Hepatocyte (in vitro differentiated cells): Measurements from ENCODE around the gene GRK2. TPM values are rescaled to one million over a fixed set of nuclear protein-coding genes. Genes with fewer than 3 reads are reported as not detected.
A peak's percentile ranks its signal among the peaks of the same experiment; 100 is the strongest.

ENCODE experiments used
- DNase-seq: peaks from one replicate; pipeline ENCODE4 v3.0.0-alpha.2; 2016; ENCODE audit warnings: low spot score
- H2AFZ ChIP-seq: fragments of 200-600 bp; sonication (generic); 2 replicates; pipeline ENCODE4 v1.6.0; 2016; ENCODE audit warnings: antibody characterized with exemption, mild to moderate bottlenecking
- H3K27ac ChIP-seq: fragments of 200-600 bp; sonication (generic); 2 replicates; pipeline ENCODE4 v1.5.1; 2016; ENCODE audit warnings: mild to moderate bottlenecking
- H3K27me3 ChIP-seq: fragments of 200-600 bp; sonication (generic); 2 replicates; pipeline ENCODE4 v1.6.1; 2016
- H3K36me3 ChIP-seq: fragments of 200-600 bp; sonication (generic); replicated peaks from 2 replicates; pipeline ENCODE4 v1.5.1; 2016; ENCODE audit warnings: low read depth; ENCODE audit not compliant: insufficient read depth
- H3K4me1 ChIP-seq: fragments of 200-600 bp; sonication (generic); 2 replicates; pipeline ENCODE4 v1.5.1; 2016; ENCODE audit warnings: mild to moderate bottlenecking, moderate library complexity; ENCODE audit not compliant: insufficient read depth
- H3K4me2 ChIP-seq: fragments of 200-600 bp; sonication (generic); 2 replicates; pipeline ENCODE4 v1.6.0; 2016
- H3K4me3 ChIP-seq: fragments of 200-600 bp; sonication (generic); 2 replicates; pipeline ENCODE4 v1.5.1; 2016; ENCODE audit warnings: mild to moderate bottlenecking
- H3K79me2 ChIP-seq: fragments of 200-600 bp; sonication (generic); 2 replicates; pipeline ENCODE4 v1.6.0; 2017; ENCODE audit warnings: mild to moderate bottlenecking
- H3K9me2 ChIP-seq: fragments of 200-600 bp; sonication (generic); replicated peaks from 2 replicates; pipeline ENCODE4 v1.6.0; 2017; ENCODE audit warnings: mild to moderate bottlenecking; ENCODE audit not compliant: insufficient read depth
- H3K9me3 ChIP-seq: fragments of 200-600 bp; sonication (generic); 2 replicates; pipeline ENCODE4 v1.5.1; 2016; ENCODE audit warnings: low read depth, mild to moderate bottlenecking
- H4K20me1 ChIP-seq: fragments of 200-600 bp; sonication (generic); 2 replicates; pipeline ENCODE4 v1.6.0; 2016; ENCODE audit warnings: mild to moderate bottlenecking; ENCODE audit not compliant: insufficient read depth, poor library complexity, severe bottlenecking
- EZH2 ChIP-seq: fragments of 200-600 bp; sonication (generic); IDR thresholded peaks from 2 replicates; pipeline ENCODE4 v1.6.1; 2016; ENCODE audit warnings: antibody characterized with exemption, mild to moderate bottlenecking, borderline replicate concordance
- EZH2phosphoT487 ChIP-seq: fragments of 200-600 bp; sonication (generic); IDR thresholded peaks from one replicate; pipeline ENCODE4 v1.6.1; 2018; ENCODE audit warnings: antibody characterized with exemption, mild to moderate bottlenecking, low read depth, moderate library complexity; ENCODE audit not compliant: unreplicated experiment, severe bottlenecking
- WGBS: methylation state at CpG from one replicate; pipeline ENCODE4 v1.1.6; 2016; ENCODE audit warnings: low lambda C conversion rate; ENCODE audit errors: missing lambda C conversion rate; 5-methylcytosine and 5-hydroxymethylcytosine counted together
- polyA plus RNA-seq: library from polyadenylated mRNA; unstranded; fragments of >200 nt; fragmentation: Nextera tagmentation; extraction: Ambion mirVana; gene quantifications from 2 replicates; pipeline ENCODE4 v1.2.1, GENCODE V29; 2016
- total RNA-seq: library from RNA; depleted of rRNA; stranded (reverse); fragments of >200 nt; gene quantifications from 2 replicates; pipeline ENCODE4 v1.2.3, GENCODE V29; 2014
- TF ChIP-seq, protein P1 (sequence below): fragments of 200-600 bp; sonication (generic); IDR thresholded peaks from 2 replicates; pipeline ENCODE4 v1.5.1; 2016; ENCODE audit warnings: antibody characterized with exemption, mild to moderate bottlenecking; ENCODE audit not compliant: poor library complexity

Gene GRK2
- total and polyA plus RNA-seq, 2 experiments from 2014 or later, result 41.4 to 59.6 TPM

DNA sequence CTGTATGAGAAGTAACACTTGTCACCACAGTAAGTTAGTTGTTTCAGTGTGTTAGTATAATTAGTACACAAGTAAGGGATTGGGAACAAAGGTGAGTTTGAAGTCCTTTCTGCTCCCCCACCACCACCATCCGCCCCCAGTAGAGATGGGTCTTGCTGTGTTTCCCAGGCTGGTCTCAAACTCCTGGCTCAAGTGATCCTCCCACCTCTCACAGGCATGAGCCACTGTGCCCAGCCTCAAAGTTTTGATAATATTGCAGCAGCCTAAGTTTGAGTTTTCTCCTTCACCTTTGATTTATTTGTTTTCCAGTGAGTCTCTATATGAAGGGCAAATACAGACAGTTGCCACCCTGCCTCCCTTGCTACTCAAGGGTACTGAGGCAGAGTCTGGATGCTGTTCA lies 23.7 kb upstream of the GRK2 start:
- Histone ChIP-seq H3K27ac (no peak overlapping the region), H4K20me1 (peaks cover 34% of the 10 kb centered on the region), H3K4me1 (peaks cover 32% of the 10 kb centered on the region), H3K4me2 (peak overlapping the region; percentile 81), H3K27me3 (no peaks in the 10 kb centered on the region), H3K79me2 (peaks cover 56% of the 10 kb centered on the region), H3K9me3 (no peaks in the 10 kb centered on the region), H3K4me3 (no peak overlapping the region), H3K36me3 (peaks cover 5% of the 10 kb centered on the region), H2AFZ (no peak overlapping the region), H3K9me2 (no peaks in the 10 kb centered on the region)
- DNase-seq, result no peak
- WGBS, result 83% methylated on average over 1 of the region's 1 CpG
- TF ChIP-seq, protein P1, sequence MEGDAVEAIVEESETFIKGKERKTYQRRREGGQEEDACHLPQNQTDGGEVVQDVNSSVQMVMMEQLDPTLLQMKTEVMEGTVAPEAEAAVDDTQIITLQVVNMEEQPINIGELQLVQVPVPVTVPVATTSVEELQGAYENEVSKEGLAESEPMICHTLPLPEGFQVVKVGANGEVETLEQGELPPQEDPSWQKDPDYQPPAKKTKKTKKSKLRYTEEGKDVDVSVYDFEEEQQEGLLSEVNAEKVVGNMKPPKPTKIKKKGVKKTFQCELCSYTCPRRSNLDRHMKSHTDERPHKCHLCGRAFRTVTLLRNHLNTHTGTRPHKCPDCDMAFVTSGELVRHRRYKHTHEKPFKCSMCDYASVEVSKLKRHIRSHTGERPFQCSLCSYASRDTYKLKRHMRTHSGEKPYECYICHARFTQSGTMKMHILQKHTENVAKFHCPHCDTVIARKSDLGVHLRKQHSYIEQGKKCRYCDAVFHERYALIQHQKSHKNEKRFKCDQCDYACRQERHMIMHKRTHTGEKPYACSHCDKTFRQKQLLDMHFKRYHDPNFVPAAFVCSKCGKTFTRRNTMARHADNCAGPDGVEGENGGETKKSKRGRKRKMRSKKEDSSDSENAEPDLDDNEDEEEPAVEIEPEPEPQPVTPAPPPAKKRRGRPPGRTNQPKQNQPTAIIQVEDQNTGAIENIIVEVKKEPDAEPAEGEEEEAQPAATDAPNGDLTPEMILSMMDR, result no peak
- TF ChIP-seq EZH2, result no peak
- TF ChIP-seq EZH2phosphoT487, result no peak

DNA sequence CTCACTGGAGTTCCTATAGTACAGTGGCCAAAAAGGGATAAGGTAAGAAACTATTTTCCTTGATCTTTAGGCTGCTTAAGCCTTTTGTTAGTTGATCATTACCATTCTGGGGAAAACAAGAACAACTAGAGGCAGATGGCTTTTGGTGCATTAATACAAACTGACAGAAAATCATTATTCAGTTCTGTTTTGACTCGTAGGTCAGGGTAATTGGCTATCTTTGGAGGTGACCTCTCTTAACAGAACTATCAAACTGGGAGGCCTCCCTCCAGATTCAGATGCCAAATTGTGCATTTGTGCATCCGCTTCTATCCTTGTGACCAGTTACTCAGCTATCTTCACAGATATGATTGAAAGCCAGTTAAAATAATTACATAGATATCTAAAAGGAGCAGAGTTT lies 23.2 kb upstream of the GRK2 start:
- Histone ChIP-seq H3K27me3 (no peaks in the 10 kb centered on the region), H3K79me2 (peaks cover 51% of the 10 kb centered on the region), H3K27ac (no peak overlapping the region), H3K9me2 (no peaks in the 10 kb centered on the region), H2AFZ (no peak overlapping the region), H3K4me2 (peak overlapping the region; percentile 81), H3K36me3 (peaks cover 5% of the 10 kb centered on the region), H3K4me1 (peaks cover 30% of the 10 kb centered on the region), H3K4me3 (no peak overlapping the region), H4K20me1 (peaks cover 34% of the 10 kb centered on the region), H3K9me3 (no peaks in the 10 kb centered on the region)
- 84% methylated on average over 2 of the region's 2 CpGs for WGBS
- no peak for DNase-seq
- TF ChIP-seq, protein P1, result no peak
- no peak for TF ChIP-seq EZH2
- TF ChIP-seq EZH2phosphoT487, result no peak

DNA sequence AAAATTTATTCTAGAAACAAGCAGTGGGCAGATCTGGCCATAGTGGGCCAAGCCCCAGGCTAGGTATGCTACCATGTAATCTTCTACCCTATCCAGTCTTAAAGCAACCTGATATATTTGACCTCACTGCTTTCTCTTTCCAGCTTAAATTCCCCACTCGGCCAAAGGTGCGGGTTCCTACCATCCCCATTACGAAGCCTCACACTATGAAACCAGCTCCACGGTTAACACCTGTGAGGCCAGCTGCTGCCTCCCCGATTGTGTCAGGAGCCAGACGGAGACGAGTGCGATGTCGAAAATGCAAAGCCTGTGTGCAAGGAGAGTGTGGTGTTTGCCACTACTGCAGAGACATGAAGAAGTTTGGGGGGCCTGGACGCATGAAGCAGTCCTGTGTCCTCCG lies 21.2 kb upstream of the GRK2 start:
- Histone ChIP-seq H3K4me2 (no peak overlapping the region), H3K4me3 (no peak overlapping the region), H3K27ac (no peak overlapping the region), H3K27me3 (no peaks in the 10 kb centered on the region), H3K4me1 (peaks cover 18% of the 10 kb centered on the region), H3K79me2 (peaks cover 55% of the 10 kb centered on the region), H3K36me3 (peaks cover 5% of the 10 kb centered on the region), H2AFZ (no peak overlapping the region), H4K20me1 (peaks cover 25% of the 10 kb centered on the region), H3K9me3 (no peaks in the 10 kb centered on the region), H3K9me2 (no peaks in the 10 kb centered on the region)
- DNase-seq, result no peak
- 97% methylated on average over 11 of the region's 11 CpGs for WGBS
- TF ChIP-seq EZH2phosphoT487 (no peak), EZH2 (no peak)
- TF ChIP-seq, protein P1, result no peak

DNA sequence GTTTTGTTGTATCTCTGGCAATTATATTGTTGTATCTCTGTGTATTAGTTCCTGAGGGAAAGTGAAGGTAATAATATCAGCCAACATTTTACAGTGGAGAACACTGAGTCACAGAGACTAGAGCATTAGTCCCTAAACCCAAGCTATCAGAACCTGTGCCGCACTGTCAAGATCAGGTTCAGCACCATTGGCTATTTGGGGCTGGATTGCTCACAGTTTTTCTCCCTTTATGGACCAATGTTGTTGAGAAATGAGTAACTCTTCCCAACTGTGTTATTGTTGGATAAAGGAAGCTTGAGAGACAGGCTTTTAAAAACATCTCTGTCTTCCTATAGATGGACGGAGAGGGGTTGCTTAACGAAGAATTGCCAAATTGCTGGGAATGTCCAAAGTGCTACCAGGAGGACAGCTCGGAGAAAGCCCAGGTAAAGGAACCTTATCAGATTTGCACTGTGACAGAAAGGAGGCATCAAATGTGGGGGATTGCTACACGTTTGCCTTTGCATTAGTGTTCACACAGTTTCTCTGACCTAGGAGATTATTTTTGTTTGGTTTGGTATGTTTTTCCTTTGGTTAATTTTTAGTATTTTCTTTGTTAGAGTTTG lies 18.2 kb upstream of the GRK2 start:
- no peak overlapping the region for H2AFZ ChIP-seq
- H3K79me2 ChIP-seq, result peaks cover 27% of the 10 kb centered on the region
- WGBS, result 76% methylated on average over 5 of the region's 5 CpGs
- no peak for DNase-seq
- peaks cover 5% of the 10 kb centered on the region for H3K36me3 ChIP-seq
- peak overlapping the region; percentile 56 for H3K27ac ChIP-seq
- H3K9me3 ChIP-seq, result no peaks in the 10 kb centered on the region
- no peak overlapping the region for H3K4me3 ChIP-seq
- H4K20me1 ChIP-seq, result peaks cover 12% of the 10 kb centered on the region
- no peaks in the 10 kb centered on the region for H3K27me3 ChIP-seq
- H3K4me2 ChIP-seq, result no peak overlapping the region
- no peaks in the 10 kb centered on the region for H3K9me2 ChIP-seq
- TF ChIP-seq, protein P1, result no peak
- TF ChIP-seq EZH2phosphoT487 (no peak), EZH2 (no peak)
- no peaks in the 10 kb centered on the region for H3K4me1 ChIP-seq
